Globus pallidus (tissue), 1 donor: Measurements from ENCODE around the gene PDLIM5.
"Not testable (repeated sequence)": the region's sequence is repeated elsewhere in the genome, so short reads cannot be mapped to it uniquely, and the experiment has no call there.

Experiments
- DNase-seq: peaks from one replicate; pipeline ENCODE4 v3.0.0-alpha.2; 2015; ENCODE audit warnings: low spot score

Gene PDLIM5

DNA sequence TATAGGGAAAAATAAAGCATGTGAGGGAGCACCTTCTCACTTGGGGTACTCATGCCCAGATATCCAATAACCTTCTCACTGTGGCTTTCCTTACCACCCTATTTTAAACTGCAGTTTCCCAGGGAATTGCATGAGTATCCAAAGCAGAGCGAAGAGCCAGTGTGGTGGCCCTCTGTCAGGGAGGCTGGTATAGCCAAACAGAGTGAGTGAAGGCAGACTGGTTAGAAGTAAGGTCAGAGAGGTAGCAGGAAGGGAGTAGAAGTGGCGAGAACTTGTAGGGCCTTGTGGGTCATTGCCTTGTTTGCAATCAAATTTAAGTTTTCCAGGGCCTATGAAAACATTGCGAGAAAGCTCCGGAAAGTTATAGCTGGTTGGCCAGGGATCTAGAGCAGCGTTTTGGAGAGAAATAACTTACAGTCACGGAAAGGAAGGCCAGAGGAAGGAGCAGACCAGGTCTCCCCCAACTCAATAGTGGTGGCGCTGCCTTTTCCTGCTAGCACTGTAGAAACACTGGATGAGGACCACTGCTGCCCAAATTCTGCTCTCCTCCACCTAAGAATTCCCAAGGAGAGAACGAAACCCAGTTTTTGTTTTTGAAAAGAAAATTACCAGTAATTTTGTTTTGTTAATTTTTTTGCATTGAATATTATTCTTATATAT is 77.2 kb downstream of the PDLIM5 start:
- no peak for DNase-seq

DNA sequence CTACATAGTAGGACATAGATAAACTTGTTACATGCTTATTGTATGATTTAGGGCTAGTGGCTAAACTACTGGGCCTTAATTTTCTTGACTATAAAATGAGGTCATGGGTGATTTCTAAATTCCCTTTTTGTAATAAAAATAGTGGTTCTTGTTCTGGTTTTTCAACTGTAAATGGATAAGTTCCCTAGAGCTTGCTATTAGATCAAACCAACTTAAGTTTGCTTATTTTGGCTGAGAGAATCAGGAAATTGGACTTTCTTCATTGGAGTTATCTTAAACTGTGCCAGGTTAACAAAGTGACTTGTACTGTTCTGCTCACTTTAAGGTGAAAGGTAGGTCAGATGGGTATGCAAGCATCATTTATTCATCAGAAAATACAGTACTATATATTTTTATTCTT is 78.3 kb downstream of the PDLIM5 start:
- no peak for DNase-seq

DNA sequence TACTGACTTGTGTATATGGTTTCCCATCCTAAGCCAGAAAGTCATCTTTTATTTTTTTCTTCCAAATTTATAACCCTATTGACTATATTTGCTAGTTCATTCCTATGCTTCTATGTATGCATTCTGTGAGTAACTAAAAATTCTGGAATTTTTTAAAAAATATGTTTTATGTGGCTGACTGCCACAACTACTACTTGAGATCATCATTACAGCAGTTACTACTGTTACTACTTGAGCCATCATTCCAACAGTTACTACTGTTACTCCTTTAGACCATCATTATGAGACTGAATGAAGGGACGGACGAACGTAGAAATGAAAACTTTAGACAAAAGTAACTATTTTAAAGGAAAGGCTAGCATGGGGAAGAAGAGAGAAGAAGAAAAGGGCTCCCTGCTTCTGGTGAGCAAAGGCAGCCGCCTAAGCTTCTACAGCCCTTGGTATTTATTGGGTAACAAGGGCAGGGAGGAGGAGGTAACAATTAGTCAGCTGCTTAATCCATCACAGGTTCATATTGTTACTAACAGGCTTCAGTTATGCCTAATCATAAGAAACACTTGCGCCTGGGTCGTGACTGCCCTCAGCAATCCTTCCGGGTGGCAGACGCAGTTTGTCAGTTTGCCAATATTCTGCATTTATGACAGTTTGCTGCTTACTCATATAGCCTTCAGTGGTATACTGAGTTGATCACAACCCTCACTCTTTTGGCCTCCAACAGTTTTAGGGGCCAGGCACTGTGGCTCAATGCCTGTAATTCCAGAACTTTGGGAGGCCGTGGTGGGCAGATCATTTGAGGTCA is 80.4 kb downstream of the PDLIM5 start:
- no peak for DNase-seq

DNA sequence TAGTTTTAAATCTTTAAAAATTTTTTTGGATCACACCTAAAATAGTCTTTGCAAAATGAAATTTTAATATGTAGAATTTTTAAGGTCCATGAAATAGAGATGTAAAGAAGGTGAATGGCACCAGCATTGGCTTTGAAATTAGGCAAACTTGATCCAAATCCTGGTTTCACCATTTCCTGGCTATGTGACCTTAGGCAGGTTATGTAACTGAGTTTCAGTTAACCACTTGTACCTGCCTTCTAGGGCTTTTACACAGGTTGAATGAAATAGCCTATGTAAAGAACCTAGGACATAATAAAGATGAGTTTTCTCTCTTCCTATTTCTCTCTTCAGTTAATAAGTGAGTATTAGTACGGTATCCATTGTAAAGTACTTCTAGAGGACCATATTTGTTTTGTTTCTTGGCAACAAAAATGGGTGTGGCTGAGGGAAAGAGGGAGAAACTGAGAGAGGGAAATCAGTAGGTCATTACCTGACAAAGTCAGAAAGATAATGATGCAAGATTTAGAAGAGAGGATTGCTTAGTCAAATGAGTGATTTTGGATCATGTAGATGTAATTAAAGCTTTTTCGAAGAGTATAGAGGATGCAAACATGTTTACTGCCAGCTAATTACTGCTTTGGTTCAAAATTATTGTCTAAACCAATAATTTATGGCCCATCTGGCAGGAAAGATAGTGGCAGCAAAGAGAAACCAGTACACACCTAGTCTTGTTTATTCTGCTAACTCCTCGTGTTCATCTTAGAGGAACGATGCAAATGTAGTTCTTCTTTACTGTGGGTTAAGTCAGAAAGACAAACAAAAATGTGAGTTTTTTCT is 81.9 kb downstream of the PDLIM5 start:
- no peak for DNase-seq

DNA sequence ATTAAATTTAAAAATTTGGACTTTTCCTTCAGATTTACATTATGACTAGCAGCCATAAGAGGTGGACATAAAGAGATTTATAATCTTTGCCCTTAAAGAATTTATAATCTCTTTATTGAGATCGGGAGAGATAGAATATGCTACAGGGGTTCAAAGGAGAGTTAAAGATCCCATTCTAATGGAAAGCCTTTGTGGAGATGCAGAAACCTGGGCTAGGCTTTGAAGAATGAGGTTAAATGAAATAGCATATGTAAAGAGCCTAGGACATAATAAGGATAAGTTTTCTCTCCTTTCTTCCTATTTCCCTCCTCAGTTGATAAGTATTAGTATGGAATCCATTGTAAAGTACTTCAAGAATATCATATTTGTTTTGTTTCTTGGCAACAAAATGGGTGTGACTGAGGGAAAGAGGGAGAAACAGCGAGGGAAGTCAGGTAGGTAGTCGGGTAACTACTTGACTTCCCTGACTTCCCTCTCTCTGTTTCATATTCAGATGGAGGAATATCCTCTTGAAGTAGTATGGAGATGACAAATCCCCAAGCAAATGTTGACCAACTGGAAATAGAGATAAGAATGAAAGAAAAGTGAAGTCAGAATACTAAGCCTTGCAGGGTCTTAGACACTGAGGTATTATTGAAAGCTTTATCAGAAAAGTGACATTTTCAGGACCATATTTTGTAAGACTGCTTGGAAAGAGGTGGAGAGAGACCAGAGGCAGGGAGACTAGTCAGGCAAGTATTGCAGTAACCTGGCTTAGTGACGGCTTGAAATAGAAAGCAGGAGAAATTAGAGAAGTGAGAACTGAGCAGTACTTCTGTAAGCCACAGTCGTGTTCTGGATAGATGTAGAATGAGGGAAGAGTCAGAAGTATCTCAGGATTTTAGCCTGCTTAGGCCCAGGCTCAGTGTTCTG is 82.9 kb downstream of the PDLIM5 start:
- DNase-seq, result peak; percentile 18

DNA sequence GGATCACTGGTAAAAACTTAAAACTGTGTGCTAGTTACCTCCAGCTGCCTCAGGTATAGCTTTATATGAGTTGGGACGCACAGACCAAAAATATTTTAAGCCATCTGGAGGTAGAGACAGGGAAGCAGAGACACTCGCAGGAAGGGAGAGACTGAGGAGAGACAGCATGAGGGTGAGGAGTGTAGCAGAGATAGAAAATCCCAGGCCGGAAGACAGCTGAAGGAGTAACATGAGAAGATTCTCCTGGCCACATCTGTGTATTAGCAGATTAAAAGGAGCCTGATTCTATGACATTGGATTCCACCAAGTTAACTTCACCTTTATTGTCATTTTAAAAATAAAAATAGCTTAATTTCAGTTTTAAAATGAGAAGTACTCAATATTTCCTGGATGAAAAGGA is 84.3 kb downstream of the PDLIM5 start:
- no peak for DNase-seq

GRCh38 chr4:94536649-94537469 is 85.1 kb downstream of the PDLIM5 start:
- no peak for DNase-seq

GRCh38 chr4:94537921-94538628 is 86.3 kb downstream of the PDLIM5 start:
- no peak for DNase-seq

DNA sequence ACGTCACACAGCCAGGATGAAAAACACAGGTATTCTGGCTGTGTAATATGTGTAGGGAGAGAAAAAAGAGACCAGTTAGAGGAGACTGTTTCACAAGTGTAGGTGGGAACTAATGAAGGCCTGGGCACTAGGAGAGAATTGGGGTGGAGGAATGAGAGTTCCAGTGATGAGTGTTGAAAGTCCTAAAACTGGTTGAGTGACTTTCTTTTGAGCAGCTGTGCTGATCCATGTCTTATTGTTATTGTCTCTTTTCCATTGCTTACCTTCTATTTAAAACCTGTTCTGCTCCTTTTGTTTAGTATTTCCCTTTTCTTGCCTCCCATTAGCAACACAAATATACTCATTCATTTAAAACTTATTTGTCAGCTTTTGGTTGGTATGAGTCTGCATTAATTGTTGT is 88.7 kb downstream of the PDLIM5 start:
- DNase-seq, result no peak

DNA sequence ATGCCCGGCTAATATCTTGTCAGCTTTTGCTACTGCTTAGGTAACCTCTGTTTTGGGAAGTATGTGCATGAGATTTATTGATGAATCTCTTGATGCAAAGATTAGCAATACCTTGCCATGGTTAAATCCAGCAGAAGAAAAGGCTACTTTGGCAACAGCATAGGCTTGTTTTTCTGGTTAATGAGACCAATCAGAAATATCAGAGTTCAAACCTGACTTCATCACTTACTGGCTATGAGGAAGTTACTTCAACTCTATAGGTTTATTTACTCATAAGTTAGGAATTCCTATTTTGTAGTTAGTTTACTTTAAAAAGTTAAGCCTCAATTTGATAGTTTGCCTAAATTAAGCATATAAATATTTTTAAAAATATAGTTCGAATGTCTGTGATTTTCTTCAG is 93.1 kb downstream of the PDLIM5 start:
- no peak for DNase-seq

- DNase-seq, result no peak
Measured at GRCh38 chr4:94545296-94545695, 93.6 kb downstream of the PDLIM5 start.

DNA sequence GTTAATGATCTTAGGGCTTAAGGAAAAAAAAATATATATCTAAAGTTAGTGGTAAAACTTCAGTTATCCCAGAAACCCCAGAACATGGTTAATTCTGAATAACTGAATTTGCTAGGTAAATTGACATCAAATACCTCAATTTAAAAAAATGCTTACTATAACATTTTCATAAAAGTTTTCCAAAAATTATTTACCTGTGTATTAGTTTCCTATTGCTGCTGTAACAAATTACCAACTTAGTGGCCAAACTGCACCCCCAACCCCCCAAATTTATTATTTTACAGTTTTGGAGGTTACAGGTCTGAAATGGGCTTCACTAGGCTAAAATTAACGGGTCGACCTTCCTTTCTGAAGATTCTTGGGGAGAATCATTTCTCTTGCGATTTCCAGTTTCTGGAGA is 95.2 kb downstream of the PDLIM5 start:
- DNase-seq, result no peak

GRCh38 chr4:94548571-94548970 is 96.8 kb downstream of the PDLIM5 start:
- DNase-seq, result no peak

DNA sequence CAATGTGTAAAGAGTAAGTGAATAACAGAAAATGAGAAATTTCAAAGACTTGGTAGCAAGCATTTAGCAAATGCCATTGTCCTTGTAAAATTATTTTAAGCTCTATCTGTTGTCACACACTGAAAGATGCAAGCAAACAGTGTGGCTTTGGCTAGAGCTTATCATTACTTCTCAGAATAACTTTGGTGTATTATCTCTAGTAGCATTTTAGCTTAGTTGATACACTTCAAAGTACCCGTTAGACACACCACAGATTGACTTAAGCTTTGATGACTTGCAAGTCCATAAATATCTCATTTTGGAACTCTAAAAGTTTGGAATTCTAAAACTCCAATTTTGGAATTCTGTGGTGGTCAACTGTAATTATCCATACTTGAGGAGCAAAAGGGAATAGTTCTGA is 98.6 kb downstream of the PDLIM5 start:
- DNase-seq, result no peak

DNA sequence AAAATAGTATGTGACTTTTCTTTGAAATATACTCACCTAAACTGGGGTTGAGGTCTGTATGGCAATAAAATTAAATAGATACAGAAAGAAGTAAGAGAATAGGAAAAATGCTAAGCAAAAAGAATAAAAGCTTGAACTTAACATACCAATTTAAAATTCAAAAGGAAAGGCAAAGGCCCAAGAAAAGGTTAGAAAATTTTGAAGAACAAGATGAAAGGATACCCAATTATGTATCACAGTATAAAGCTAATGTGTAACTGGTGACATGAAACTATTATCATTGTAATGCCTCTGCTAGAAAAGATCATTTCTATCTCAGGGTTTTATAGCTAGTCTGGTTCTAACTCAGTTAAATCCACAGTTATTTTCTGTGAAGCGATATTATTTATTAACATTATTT is 99.1 kb downstream of the PDLIM5 start:
- DNase-seq, result no peak

DNA sequence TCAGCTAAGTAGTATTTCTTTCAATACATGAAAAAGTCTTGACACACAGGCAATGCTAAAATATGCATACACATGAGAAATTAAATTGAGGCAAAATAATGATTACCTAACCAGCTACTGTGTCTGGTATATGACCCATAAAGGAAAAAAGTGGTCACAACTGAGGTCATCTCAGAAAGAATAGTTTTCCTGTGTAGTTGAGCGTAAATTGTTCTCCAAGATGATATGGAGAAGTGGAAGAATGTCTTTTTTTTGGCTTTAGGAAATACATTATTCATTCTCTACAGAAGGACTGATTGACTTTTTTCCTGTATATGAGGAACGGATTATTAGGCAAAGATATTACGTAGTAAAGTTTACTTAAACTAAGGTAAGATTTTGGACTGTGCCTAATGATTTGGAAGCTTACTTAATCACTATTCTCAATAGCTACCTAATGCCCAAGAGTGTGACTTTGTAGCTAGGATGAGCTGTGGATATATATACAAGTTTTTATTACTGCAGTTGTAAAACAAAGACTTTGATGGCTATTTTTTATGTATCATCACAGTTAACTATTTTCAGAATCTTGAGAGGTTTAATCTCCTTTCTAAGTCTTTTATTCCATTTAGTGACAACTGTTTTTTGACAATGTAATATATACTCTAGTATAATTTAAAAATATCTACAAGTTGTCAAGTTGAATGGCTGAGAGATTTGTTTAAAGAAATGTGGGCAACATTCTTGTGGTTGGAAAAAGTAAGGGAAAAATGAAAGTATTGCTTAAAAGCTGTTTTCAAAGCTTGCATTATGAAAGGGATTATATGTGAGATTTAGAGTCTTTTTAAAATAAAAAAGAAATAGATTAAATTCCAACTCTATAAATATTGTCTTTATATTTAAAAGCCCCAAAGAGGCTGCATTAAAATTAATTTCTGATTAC is 100.2 kb downstream of the PDLIM5 start:
- DNase-seq, result no peak

- not testable (repeated sequence) for DNase-seq
Measured at GRCh38 chr4:94556047-94556446, 104.3 kb downstream of the PDLIM5 start.

GRCh38 chr4:94557632-94558031 is 105.9 kb downstream of the PDLIM5 start:
- not testable (repeated sequence) for DNase-seq

DNA sequence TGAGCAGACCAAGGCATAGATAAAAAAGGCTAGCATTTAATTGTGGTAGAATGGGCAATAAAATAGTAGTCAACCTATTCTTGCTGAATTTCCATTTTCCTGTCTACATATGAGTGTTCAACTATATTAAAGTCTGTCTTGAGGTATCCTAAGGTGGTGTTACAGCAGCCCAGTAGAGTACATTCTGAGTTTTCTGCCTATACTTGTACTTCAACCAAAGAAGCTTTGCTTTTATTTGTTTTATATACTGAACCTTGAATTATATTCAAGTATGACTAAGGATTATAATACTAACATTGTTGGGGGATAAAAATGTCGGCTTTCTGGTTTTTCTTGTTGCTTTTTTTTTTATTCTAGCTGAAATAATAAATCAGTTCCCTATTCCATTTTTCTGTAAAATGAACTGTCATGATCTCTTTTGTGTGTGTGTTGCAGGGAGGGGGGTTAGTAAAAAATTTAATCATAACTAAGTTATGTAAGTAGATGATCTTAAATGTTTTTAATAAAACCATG is 106.7 kb downstream of the PDLIM5 start:
- DNase-seq, result no peak
